Measurements from ENCODE around the gene CHST1.

- no peak for TF ChIP-seq CTCF (conservative IDR thresholded peaks at IDR 0.05; ENCODE audit: low read length)
- no peak for TF ChIP-seq EZH2phosphoT487 (IDR thresholded peaks at IDR 0.05; ENCODE audit: borderline replicate concordance, low read depth, low read length)
Observed at GRCh38 chr11:45704133-45704532, 38.7 kb upstream of the CHST1 start.

Data from OCI-LY7 (cell line).